IPS-NIHi11 (cell line): ENCODE results near the gene COTL1.
"Not testable (repeated sequence)": the region's sequence is repeated elsewhere in the genome, so short reads cannot be mapped to it uniquely, and the experiment has no call there.

Experiments
- DNase-seq: peaks from one replicate; pipeline ENCODE4 v3.0.0; 2012; ENCODE audit warnings: mixed read lengths, low spot score

Gene COTL1

GRCh38 chr16:84643180-84643583, 25.3 kb upstream of the COTL1 start:
- no peak for DNase-seq

GRCh38 chr16:84641643-84642358, 23.9 kb upstream of the COTL1 start:
- no peak for DNase-seq

GRCh38 chr16:84640145-84640544, 22.3 kb upstream of the COTL1 start:
- no peak for DNase-seq

DNA sequence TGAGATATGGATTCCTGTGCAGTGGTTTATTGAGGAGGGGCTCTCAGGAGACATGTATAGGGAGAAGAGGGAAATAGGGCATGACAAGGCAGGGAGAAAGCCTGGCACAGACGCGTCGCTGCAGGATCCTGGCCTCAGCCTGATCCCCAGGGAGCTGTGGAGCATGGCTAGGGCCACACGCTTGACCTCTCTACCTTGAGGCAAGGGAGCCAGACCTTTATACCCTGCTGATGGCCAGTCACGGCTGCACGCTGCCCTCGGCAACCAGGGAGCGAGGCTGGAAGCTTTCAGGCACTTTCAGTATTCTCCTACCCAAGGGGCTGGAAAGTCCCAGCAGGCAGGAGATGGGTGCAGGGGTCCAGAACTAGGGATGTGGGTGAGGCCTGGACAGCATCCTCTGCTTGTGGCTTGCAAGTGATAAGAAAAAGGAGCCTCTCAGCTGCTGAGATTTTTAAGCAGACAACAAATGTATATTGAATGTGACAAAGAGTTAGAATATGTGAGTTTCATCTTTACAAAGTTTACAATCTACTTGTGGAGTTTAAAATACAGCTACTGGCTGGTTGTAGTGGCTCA, 20.4 kb upstream of the COTL1 start:
- DNase-seq = no peak

DNA sequence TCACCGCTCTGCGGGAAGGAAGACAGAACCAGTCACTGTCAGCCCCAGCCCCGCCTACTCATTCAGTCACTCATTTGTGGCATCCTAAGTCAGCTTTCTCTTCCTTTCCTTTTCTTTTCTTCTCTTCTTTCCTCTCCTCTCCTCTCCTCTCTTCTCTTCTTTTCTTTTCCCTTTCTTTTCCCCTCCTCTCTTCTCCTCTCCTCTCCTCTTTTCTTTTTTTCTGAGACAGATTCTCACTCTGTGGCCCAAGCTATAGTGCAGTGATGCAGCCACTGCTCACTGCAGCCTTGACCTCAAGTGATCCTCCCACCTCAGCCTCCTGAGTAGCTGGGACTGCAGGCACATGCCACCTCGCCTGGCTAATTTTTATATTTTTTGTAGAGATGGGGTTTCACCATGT, 19.8 kb upstream of the COTL1 start:
- DNase-seq = no peak

GRCh38 chr16:84635702-84636101, 17.8 kb upstream of the COTL1 start:
- no peak for DNase-seq

DNA sequence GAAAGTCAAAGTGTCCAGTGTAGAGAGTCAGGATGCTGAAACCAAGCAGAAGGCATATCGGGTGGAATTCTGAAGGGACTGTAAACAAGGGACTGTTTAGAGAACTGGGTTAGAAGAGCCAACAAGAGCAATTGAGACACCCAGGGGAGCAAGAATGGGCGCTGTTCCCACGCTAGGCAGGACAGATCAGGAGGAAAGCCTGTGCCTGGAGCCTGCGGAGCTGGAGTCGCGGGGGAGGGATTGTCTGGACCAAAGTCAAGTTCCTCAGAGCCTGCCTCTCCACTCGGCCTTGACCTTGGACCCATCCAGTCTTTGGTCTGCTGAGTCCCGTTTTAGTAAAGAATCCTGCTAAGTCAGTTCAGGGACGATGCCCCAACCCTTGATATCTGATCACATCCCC, 15.7 kb upstream of the COTL1 start:
- no peak for DNase-seq

GRCh38 chr16:84632862-84633261, 15.0 kb upstream of the COTL1 start:
- not testable (repeated sequence) for DNase-seq

DNA sequence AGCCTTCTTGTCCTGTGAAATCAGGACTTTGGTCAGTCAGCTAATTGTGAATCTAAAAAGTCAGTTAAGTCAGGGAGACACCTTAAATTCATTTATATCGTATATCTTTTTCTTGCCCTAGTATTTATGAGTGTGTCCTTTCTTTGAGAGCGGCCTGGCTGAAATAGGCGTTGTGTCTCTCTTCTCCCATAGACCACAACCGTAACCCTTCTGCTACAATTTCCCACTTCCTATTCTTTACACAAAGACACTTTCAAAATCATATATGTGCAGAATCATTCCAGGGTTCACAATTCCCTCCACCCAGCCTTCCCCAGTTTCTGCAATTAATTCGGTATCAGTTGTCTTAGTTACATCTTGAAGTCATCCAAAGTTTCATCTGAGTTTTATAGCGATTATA, 14.0 kb upstream of the COTL1 start:
- DNase-seq = no peak

DNA sequence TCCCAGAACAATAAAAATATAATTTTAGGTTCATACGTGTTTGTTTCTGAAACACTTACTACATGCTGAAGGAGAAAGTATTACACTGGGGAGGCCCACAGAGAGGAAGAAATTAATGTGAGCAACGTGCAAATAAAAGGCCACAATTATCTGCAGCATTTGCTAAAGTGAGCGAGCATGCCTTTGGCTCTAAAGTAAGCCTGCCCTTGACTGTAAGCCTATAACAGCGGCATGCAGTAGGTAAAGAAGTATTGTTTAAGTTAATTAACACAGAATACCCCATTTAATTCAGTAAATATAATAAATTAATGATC, 13.2 kb upstream of the COTL1 start:
- no peak for DNase-seq

- DNase-seq = no peak
Observed at GRCh38 chr16:84630446-84631152, 12.7 kb upstream of the COTL1 start.

- DNase-seq = no peak
Observed at GRCh38 chr16:84630009-84630408, 12.1 kb upstream of the COTL1 start.

- no peak for DNase-seq
Observed at GRCh38 chr16:84629580-84629979, 11.7 kb upstream of the COTL1 start.

- no peak for DNase-seq
Observed at GRCh38 chr16:84628226-84628731, 10.4 kb upstream of the COTL1 start.

- no peak for DNase-seq
Observed at GRCh38 chr16:84625556-84625955, 7.7 kb upstream of the COTL1 start.

GRCh38 chr16:84620913-84621312, 3.0 kb upstream of the COTL1 start:
- not testable (repeated sequence) for DNase-seq

- DNase-seq = peak; percentile 71
Observed at GRCh38 chr16:84618581-84619460, 943 bp upstream of the COTL1 start.

DNA sequence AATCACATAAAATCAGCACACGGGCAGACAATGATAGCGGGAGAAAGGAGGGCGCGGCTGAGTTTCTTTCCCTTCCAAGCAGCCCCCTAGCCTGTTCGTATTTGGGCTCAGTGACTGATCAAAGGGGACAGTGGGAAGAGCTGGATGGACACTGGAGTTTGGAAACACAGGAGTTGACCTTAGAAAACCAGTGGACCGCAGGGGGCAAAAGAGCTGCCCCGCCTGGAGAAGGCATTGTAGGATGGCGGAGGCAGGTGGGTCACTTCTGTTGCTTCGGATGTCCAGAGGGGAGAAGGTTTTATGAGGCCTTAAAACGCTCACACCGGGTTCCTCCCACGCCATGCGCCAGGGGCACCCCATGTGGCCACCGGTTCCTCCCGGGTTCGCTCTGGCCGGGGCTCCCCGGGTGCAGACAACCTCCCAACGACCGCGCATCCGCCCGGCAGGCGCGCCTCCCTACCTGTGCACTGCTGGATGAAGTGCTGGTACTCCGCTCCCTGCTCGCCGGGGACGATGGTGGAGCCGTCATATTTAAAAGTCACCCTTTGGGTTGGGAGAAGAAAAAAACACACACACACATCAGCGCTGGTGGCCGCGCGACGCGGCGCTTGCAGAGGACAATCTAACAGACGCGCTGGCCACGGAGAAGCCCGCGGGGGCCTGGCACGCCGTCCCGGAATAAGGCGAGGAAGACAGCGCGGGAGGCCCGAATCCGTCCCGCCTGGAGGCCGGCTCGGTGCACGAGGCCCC, 662 bp downstream of the COTL1 start:
- DNase-seq = no peak

DNA sequence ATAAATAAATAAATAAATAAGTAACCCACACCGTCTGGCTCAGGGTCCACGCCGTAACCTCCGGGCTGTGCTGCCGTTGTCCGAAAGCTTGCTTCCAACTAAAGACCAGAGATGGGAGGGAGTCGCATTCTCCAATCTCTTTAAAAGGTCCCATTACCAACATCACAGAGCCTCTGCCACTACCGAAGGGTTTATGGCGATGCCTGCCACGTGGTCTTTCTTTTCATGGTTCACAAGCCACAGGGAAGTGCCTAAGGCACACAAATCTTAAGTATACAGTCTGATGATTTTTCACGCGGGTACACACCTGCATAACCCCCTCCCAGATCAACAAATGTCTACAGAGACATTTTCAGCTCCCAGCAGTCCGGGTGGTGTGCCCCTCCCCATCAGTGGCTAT, 1.4 kb downstream of the COTL1 start:
- no peak for DNase-seq

GRCh38 chr16:84614968-84615813, 2.7 kb downstream of the COTL1 start:
- no peak for DNase-seq

GRCh38 chr16:84614623-84614967, 3.3 kb downstream of the COTL1 start:
- no peak for DNase-seq
